22Rv1 (cell line): ENCODE measurements around the gene C10orf95.

Experiments used
- CTCF ChIP-seq: fragments of 450-650 bp; IDR thresholded peaks from 2 replicates; pipeline ENCODE4 v1.5.1; 2017; ENCODE audit warnings: mild to moderate bottlenecking
- ZFX ChIP-seq: fragments of 450-650 bp; IDR thresholded peaks from 2 replicates; pipeline ENCODE4 v1.6.1; 2017; ENCODE audit warnings: antibody characterized with exemption, borderline replicate concordance

- TF ChIP-seq CTCF (no peak), ZFX (no peak)
Observed at GRCh38 chr10:102403115-102403514, 48.2 kb downstream of the C10orf95 start.
